Erythroblast (primary cell): ENCODE results near the gene RDH16.
"Not testable (repeated sequence)": the region's sequence is repeated elsewhere in the genome, so short reads cannot be mapped to it uniquely, and the experiment has no call there.

Experiments used
- DNase-seq, 2 experiments: peaks; one replicate each; lab custom pipeline; 2025; lab: John Stamatoyannopoulos, UW
- GATA1 ChIP-seq: IDR thresholded peaks from 2 replicates; pipeline ENCODE4 v1.6.1; 2011; ENCODE audit warnings: low read depth, mild to moderate bottlenecking, control low read depth, low read length, moderate library complexity
- POLR2A ChIP-seq: IDR thresholded peaks from 2 replicates; pipeline ENCODE4 v1.6.1; 2011; ENCODE audit warnings: mild to moderate bottlenecking, low read length

RDH16 gene

DNA sequence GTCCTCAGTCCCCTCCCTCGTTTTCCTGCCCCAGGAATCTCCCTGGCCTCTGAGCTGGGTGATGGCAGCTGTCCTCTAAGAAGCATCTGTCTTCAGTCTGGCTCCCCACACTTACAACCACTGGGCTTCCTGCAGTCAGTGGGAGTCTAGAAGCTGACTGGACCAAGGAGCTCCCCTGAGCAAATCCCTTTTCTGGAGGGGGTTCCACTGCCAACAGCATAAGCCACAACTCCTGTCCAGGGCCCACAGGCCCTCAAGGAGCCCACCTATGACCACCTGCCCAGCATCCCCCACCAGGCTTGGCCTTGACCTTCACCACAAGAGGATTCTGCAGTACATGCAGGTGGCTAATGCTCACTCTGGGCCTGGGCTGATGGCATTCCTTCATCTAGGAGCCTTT is 4.1 kb downstream of the RDH16 start:
- no peak for DNase-seq
- TF ChIP-seq GATA1 (no peak), POLR2A (no peak)

DNA sequence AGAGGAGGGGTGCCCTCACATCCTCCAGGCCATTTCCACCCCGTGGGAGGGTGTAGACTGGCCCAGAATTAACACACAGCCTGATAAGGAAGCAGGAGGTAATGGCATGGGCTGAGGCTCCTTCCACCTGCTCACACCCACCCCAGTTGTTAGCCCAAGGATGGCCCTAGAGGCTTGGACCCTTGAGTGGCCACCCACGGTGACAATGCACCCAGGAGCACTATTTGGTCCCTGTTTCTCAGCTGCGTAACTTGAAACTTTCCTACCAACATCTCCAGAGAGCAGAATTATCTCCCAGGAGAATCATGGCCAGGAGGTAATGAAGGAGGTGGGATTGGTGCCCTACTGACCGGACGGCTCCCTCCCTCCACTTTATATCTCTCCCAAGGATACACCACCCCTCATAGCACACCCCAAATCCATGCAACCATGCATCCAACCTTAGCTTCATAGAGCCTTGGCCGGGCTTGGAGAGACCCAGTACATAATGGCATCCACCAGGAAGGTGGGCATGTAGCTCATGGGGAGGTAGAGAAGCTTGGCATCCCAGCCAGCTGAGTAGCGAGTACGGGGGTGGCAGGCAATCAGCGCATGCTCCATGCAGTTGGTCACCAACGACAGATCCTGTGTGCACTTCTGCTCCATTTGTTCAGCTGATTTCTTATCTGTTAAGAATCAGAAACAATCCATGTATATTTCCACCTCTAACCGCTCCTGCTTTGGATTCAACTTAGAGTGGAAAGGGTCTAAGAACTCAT is 5.6 kb downstream of the RDH16 start:
- TF ChIP-seq POLR2A (no peak), GATA1 (no peak)
- no peak for DNase-seq

DNA sequence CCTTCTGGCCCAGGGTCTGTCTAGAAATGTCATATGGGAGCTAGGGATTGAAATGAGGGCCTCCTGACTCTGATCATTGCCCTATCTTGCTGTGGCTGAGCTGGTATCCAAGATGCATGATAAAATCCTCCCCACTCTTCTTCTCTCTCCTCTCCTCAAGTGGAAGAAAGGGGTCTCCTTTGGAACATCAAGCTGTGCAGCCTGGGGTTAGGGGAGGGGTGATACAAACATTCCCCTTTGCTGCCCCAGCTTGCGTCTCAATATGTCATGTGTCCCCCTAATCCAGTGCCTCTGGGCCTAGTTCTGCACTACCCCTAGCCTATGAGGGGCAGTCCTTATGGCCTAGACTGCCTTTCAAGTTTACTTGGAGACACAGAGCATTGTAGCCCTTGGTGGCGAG is 8.5 kb downstream of the RDH16 start:
- TF ChIP-seq GATA1: no peak
- TF ChIP-seq POLR2A: no peak
- DNase-seq: no peak

DNA sequence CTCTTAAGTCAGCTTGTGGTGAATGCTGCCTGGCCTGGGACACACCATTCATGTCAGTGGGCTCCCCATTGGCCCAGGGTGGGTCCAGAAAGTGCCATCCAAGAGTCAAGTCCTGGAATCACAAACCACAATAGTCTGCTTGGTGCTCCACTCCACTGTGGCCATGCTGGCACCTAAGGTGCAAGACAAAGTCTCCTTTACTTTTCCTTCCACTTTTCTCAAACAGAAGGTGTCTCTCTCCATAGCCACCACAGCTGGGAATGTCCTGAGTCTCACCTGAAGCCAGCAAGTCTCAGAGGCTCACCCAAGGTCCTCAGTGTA is 9.0 kb downstream of the RDH16 start:
- TF ChIP-seq GATA1: no peak
- no peak for TF ChIP-seq POLR2A
- no peak for DNase-seq

DNA sequence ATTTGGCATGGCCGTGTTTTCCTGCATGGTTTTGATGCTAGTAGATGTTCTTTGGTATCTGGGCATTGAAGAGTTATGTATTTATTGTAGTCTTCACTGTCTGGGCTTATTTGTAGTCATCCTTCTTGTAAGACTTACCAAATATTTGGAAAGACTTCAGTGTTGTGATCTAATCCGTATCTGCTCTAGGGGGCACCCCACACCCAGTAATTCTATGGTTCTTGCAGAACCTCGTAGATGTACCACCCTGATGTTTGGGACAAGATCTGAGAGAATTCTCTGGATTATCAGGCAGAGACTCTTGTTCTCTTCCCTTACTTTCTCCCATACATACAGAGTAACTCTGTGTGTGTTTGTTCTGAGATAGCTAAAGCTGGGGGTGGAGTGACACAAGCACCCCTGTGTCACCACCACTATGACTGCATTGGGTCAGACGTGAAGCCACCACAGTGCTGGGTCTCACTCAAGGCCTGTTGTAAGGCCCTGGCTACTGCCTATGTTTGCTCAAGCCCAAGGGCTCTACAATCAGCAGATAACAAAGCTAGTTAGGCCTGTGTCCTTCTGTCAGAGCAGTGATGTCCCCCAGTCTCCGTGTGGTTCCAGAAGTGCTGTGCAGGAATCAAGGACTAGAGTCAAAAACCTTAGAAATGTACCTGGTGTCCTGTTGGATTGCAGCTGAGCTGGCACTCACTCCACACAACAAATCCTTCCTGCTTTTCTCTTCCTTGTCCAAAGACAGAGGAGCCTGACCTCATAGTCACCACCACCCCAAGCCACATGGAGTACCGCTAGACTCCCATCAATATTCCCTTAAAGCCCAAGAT is 9.6 kb downstream of the RDH16 start:
- DNase-seq: peak in 1 of 2 experiments; percentile 10
- TF ChIP-seq POLR2A (no peak), GATA1 (no peak)

DNA sequence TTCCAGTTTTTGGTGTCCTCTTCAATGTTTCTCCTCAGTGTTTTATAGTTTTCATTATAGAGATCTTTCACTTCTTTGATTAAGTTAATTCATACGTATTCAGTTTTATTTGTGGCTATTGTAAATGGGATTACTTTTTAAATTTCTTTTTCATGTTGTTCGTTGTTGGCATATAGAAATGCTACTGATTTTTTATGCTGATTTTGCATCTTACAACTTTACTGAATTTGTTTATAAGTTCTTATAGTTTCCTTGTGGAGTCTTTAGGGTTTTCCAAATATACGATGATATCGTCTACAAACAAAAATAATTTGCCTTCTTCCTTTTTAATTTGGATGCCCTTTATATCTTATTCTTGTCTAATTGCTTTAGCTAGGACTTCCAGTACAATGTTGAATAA is 13.5 kb downstream of the RDH16 start:
- no peak for DNase-seq
- TF ChIP-seq GATA1: no peak
- no peak for TF ChIP-seq POLR2A

DNA sequence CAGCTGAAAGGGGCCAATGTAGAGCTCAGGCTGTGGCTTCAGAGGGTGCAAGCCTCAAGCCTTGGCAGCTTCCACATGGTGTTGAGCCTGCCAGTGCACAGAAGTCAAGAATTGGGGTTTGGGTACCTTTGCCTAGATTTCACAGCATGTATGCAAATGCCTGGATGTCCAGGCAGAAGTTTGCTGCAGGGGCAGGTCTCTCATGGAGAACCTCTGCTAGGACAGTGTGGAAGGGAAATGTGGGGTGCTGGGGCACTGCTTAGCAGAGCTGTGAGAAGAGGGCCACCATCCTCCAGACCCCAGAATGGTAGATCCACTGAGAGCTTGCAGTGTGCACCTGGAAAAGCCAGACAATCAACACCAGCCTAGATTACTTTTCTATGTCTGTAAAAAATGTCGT is 14.0 kb downstream of the RDH16 start:
- not testable (repeated sequence) for DNase-seq

DNA sequence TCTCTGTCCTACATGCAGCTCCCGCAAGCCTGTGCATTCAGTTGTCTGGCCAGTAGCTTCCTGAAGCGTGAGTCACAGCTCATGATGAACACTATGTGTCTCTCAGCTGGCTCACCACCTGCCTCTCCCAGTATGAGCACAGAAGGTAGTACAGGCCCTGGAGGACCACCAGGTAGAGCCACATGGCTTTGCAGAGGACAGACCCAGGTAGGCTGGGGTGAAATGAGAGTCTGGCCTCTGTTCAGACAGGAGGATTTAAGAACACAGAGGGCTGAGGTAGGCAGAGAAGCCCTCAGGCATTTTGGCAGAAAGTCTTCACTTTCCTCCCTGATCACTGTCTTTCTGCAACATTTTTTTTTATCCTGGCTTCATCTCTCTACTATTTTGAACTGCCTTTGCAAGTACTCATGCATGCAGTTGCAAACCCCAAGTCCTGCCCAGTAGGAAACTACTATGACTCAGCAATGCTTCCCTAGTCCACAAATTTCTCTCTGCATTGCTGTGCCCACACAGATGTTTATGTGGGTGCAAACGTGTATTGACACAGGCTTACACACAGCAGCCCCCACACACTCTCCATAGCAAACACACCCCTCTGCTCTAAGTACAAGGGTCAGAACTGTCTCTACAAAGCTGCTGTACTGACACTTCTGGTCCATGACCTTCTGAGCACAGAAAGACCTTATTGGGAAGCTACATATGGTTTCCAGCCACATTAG is 15.9 kb downstream of the RDH16 start:
- DNase-seq: peak; percentile 32 to 38
- TF ChIP-seq GATA1 (no peak), POLR2A (no peak)

DNA sequence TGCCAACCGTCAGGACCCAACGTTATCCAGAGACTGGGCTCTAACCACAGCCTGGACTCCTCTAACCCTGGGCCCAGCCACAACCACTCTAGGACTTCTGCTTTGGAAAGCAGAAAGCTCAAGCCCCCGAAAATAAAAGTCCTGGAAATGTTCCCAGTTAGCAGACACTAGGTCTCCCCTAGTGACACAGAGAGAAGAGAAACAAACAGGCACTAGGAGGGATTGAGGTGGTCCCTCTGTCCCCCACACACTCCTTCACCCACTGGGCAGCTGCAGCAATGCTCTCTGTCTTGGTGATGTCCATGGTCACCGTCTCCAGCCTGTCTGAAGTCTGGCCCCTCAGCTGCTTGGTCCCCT is 16.5 kb downstream of the RDH16 start:
- not testable (repeated sequence) for DNase-seq

DNA sequence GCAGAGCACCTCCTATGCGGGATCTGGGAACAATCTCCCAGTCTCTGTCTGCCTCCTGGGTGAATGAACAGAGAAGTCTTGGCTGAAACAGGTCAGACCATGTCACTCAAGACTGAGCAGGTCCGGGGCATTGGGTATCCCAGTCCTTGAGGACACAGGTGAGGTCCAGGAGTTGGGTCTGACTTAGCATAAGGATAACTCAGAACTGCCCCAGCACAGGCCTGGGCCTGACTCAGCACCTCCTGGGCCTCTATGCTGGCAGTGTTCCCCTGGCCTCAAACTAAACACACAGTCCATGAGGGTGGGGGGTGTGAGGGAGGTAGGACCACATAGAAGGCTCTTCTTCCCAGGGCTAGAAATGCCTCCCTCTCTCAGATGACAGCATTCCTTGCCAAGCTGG is 21.7 kb downstream of the RDH16 start:
- no peak for DNase-seq
- TF ChIP-seq POLR2A (no peak), GATA1 (no peak)

DNA sequence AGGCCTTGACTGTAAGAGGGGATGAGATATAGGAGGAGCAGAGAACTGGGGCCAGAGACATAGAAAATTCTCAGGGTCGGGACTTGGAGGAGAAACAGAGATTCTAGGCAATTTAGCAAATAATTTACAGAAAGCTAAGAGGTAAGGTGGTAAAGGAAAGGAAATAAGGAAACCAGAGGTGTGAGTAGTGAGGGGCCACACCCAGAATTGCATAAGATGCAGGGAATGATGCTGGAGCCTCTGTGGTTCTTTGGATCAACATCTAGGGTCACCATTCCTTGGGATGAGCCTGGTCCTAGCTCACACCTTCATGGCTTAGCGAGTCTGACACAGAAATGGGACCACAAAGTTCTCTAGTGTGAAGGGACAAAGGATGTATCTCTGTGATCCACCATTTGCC is 22.3 kb downstream of the RDH16 start:
- TF ChIP-seq POLR2A: no peak
- TF ChIP-seq GATA1: no peak
- DNase-seq: no peak

DNA sequence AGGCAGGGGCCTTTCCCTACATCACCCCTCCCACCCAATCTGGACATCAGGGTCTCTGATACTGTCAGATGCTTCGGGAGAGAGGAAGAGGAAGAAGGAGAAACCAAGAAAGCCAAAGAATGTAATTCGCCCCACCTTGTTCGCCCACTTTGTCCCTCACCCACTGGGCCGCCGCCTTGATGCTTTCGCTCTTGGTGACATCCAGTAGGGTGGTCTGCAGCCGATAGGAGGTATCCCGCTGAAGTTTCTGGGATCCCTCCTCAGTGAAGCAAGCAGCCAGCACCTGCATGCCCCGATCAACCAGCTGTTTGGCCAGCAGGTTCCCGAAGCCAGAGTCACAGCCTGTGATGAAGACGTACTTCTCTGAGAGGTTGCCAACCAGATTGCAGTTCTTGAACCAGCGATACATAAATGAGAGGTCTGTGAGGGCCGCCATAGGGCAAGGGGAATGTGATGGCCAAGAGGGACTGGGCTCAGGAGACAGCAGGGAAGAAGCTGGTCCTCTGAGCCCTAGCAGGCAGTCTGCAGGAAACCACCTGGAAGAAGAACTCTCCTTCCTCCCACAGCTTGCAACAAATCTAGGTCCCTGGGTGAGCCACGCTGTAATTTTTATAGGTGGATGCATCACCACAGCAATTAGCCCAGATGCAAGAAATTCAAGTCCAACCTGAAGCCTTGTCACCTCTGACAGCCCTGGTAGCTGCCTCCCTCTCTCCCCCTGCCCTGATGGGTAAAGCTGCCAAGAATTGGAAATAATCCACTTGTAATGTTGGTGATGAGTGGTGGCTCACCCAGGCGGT is 23.4 kb downstream of the RDH16 start, which contains the start of gene SDR9C7:
Gene SDR9C7 (minus strand): TSS at position 583 of the 800 bp plus-strand sequence. CDS start 147 bp downstream, at position 436.
- TF ChIP-seq POLR2A: no peak
- TF ChIP-seq GATA1: no peak
- DNase-seq: no peak

DNA sequence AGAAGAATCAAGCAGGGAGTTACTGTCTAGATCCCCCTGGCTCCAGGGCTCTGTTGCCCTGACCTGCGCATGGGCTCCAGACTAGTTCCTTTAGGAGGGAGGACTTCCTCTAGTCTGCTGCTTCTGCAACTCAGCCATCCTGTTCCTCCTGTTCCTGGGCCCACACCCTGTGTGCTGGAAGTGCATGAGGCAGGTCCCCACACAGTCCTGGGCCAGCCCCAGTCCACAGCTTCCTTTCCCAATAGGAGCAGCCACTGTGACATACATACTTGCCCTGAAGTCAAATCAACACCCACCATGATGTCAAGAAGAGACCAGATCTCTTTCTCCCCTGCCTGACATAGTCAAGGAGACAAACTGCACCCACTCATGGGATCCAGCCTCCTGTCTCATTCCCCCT is 24.5 kb downstream of the RDH16 start:
- TF ChIP-seq GATA1 (no peak), POLR2A (no peak)
- DNase-seq: peak in 1 of 2 experiments; percentile 29

DNA sequence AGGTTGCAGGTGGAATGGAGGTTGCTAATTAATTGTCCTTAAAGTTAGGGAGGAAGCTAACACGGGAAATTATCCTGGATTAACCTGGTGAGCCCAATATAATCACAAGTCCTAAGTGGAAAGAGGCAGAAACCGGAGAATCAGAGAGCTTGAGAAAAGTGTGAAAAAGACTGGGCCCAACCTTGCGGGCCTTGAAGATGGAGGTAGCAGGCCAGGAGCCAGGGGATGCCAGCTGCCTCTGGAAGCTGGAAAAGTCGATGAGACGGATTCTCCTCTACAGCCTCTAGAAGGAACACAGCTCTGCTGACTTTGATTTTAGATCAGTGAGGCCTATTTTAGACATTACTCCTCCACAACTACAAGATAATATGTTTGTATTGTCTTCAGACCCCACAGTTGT is 25.3 kb downstream of the RDH16 start:
- TF ChIP-seq POLR2A (no peak), GATA1 (no peak)
- DNase-seq: peak in 1 of 2 experiments; percentile 28
